8988T (cell line): ENCODE measurements around the gene TRMO.

Source experiments
- DNase-seq: peaks from one replicate; pipeline ENCODE4 v3.0.0; 2011

Gene TRMO

DNA sequence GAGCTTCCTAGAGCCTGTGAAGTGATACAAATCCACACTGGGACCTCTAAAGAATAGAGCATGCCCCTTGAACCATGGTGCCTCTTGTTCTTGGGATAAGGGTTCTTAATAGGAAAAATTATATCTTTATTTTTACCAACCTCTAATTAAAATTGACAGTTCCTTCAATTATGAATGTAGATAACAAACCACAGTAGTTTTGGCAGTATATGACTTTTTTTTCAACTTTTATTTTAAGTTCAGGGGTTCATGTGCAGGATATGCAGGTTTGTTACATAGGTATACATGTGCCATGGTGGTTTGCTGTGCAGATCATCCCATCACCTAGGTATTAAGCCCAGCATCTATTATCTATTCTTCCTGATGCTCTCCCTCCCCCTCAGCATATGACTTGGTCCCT is 14.7 kb upstream of the TRMO start:
- no peak for DNase-seq

- no peak for DNase-seq
Observed at GRCh38 chr9:97935276-97935675, 13.0 kb upstream of the TRMO start.

DNA sequence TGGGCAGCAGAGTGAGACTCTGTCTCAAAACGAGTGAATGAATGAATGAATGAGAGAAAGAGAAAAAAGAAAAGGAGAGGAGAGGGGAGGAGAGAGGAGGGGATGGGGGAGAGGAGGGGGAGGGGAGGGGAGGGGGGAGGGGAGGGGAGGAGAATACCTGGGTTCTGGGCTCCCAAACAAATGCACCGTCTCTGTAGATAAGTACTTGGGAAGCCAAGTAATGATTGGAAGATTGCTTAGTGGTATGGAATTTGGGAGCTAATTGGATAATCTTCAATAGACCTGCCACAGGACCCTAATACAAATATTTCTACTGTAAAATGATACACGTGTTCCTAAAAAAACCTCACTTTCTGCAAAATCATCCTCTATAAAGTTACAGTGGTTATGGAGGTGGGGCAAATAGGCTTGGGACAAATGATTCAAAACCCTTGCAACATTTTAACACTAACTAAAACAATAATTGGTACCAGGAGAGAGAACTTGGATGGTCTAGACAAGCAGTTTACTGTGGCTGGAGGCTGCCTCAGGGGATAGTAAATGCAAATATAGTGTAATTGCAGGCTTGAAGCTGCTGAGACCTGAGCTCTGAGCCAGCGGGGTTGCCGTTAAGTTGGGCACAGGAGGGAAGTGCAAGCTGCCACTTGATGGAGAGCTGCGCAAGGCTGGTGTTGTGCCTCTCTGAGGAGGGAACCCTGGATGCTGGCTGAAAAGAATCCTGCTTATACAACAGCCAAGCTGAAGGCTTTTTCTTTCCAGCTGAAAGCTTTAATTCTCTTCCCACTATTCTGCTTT is 12.2 kb upstream of the TRMO start:
- DNase-seq, result no peak

DNA sequence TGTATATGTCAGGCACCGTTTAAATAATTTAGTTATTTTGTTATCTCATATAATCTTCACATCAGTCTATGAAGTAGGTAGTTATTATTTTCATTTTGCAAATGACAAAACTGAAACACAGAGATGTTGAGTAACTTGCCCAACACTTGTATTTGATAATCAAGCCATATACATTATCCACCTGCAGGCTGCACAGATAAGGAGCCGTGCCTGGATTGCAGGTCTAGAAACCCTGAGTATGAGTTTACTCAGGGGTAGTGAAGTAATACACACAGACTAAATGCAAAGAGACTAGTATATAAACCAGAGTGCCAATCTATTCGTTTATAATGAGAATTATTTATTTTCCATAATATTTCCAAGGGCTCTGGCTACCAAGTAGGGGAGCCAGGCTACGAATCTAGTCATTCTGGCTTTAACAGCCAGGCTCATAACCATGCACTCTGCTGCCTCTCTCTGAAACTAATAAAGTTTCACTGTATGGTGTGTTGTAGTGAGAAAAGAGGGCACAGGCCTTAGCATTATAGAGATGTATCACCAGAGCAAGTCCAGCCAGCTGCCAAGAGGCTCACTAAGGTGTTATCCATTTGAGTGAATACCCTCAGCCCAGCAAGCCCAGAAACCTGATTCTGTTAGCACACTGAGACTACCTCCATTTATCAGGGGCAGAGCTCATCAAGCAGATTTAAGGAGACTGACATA is 11.1 kb upstream of the TRMO start:
- no peak for DNase-seq

GRCh38 chr9:97930972-97931371 is 8.7 kb upstream of the TRMO start:
- DNase-seq, result no peak

DNA sequence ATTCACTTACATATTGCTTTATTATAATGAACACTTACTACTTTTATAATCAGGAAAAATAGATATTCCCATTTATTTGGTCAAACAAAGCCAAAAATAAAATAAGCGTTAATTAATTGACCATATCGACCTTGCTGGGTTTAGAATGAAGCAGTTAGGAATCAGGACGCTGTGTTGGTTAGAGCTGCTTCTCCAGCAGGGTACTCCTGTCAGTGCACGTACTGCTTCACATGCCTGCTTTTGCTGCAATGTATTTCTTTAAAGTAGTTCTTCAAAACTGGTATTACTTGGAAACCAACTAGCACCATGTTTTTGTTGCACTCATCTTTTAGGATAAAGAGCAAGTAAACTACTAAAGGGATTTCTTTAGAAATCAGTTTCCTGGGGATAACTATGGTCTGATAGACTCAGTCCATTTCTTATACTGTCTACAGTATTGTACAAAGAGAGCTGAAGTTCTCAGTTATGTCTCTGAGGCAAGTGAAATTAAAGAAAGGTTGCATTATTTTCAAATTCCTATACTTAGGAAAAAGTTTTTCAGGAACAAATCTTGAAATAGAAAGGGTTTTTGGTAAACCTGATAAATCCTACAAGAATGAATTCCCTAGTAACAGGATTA is 6.8 kb upstream of the TRMO start:
- DNase-seq, result no peak

- DNase-seq, result no peak
Observed at GRCh38 chr9:97925497-97926334, 3.4 kb upstream of the TRMO start.

GRCh38 chr9:97924386-97924785 is 2.1 kb upstream of the TRMO start:
- DNase-seq, result no peak

DNA sequence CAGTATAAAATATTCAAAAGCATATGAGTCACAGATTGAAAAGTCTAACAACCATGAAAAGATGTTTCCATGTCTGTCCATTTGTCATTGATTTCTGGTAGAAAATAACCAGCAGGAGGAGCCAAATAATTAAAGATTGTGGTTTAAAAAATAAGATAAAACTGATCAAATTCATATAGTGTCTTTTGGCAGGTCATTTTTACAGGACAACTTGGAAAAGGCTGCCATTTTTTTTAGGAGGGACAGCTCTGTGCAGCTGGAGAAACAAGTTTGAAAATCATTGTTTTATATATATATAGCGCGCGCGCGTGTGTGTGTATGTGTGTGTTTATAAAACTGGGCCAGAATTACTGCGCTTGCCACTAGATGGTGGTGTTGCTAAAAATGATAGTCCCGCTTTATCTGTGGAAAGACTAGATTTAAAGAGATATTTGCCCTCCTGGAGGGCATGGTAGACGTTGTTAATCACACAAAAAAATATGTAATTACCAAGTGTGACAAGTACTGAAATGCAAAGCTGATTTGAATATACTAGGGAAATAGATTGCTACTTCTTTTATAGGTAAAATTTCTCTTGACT is 1.3 kb upstream of the TRMO start:
- no peak for DNase-seq

DNA sequence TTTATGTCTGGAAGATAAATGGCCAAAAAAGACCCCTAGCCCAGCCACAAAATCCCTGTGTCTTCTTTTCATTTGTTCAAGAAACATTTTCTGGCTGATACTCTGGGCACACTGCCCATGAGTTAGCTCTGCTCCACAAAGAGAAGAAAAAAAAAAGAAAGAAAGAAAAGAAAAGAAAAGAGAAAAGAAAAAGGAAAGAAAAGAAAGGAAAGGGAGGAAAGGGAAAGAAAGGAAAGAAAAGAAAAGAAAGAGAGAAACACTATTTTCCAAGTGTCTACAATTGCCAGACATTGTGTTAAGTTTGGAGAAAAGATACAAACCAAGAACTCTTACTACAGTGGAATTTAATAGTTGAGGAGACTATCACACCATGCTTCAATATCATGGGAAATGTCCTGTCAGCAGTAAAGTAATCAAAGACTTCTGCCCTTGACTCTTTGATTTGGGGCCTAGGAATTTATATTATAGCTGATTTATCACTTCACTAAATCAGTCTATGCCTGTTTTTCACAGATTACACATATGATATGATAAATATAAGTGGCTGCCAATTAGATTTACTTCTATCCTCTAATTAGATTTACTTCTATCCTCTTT is 3.0 kb downstream of the TRMO start:
- DNase-seq, result no peak

- DNase-seq, result no peak
Observed at GRCh38 chr9:97918611-97919010, 3.7 kb downstream of the TRMO start.

DNA sequence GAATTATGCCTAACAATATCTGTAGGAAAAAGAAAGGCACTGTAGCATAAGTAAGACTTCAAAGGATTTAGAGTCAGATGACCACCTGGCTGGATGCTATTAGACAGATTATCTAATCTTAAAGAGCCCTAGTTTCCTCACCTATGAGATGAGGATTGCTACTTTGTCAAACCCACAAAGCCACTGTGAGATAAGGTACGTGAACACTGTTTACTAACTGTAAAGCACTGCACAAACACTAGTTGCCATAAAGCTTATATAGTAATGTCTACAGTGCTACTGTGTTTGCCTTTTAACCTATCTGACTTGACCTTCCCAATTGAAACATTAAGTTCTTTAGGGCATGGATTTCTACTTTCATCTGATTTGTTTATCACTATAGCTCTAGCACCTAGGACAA is 10.3 kb downstream of the TRMO start:
- no peak for DNase-seq

GRCh38 chr9:97911528-97911927 is 10.8 kb downstream of the TRMO start:
- DNase-seq, result no peak

- DNase-seq, result no peak
Observed at GRCh38 chr9:97910357-97910756, 11.9 kb downstream of the TRMO start.

GRCh38 chr9:97908705-97909104 is 13.6 kb downstream of the TRMO start:
- DNase-seq, result no peak

DNA sequence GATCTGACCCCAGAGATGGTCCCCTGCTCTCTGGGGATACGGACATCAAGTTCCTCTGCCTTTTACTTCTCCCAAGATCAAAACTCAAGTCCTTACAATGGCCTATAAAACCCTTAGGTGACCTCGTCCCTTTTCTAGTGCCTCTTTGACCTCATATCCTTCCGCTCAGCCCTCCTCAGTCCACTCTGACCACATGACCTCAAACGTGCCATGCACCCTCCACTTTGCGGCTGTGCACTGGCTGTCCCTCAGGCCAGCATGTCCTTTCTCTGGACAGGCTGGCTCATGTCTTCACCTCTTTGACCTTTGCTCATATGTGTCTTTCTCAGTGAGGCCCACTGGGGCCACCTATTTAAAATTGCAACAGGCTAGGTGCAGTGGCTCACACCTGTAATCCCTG is 14.7 kb downstream of the TRMO start:
- no peak for DNase-seq

GRCh38 chr9:97907046-97907445 is 15.3 kb downstream of the TRMO start:
- DNase-seq, result no peak

GRCh38 chr9:97906236-97906831 is 16.0 kb downstream of the TRMO start:
- no peak for DNase-seq

DNA sequence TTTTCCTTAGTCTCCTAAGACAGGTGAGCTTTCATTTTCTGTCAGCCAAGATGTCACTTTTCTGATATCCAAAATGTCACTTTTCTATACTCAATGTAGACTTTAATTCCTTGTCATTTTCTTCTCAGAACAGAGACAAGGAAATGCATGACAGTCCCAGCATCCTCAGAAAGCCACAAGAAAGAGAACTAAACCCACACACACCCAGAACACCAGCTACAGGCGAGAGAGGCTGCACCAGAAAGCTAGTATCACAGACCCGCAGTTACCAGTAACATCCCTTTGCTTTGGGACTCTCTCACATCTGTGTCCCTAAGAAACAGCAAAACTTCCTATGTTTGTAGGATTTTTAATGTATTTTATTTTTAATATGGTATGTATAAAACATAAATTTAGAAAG is 17.1 kb downstream of the TRMO start:
- no peak for DNase-seq

DNA sequence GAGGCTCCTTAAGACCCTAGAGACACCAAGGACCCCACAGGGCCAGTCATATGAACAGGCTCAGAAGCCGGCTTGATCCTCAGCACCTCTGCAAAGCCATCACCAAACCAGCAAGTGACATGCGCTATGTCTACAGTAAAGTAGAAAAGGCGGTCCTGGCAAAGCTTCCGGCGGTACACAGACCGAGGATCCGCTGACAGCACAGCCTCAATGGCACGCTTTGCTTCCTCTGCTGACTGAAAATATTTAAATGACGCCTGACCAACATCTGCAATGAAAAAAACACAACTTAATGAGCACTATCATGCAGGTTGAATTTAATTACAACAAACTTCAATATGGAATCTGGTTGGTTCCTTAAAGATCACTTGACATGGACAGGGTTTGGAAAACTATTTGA is 17.6 kb downstream of the TRMO start:
- DNase-seq, result no peak

DNA sequence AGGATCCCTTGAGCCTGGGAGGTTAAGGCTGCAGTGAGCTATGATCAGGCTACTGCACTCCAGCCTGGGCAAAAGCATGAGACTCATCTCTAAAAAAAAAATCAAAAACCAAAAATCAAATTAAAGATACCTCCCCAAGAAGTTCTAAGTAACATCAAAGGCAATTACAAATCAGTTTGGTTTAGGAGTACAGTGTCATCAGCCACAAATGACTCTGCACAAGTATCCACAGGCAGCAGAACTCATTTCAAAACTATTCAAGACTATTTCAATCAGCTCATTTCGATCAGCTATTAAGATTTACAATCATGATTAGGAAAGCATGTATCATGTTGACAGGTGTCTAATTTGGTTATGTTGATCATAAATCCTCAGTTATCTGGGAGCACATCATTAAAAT is 19.1 kb downstream of the TRMO start:
- no peak for DNase-seq
